Right renal cortex interstitium (tissue), 3 donors: ENCODE measurements around the gene THTPA. TPM values are rescaled to one million over a fixed set of nuclear protein-coding genes. Genes with fewer than 3 reads are reported as not detected.

Source experiments
- DNase-seq, 3 donors: peaks; one replicate each; pipeline ENCODE4 v3.0.0-alpha.2; 2013; ENCODE audit warnings: low read depth in 3 of 3, low spot score in 2 of 3
- polyA plus RNA-seq, 3 donors: library from polyadenylated mRNA; unstranded; fragments of 120-200 nt; gene quantifications; one replicate each; pipeline ENCODE4 v1.2.1, GENCODE V29; 2013; ENCODE audit not compliant: insufficient read length in 3 of 3

The THTPA gene, protein sequence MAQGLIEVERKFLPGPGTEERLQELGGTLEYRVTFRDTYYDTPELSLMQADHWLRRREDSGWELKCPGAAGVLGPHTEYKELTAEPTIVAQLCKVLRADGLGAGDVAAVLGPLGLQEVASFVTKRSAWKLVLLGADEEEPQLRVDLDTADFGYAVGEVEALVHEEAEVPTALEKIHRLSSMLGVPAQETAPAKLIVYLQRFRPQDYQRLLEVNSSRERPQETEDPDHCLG
- 10 to 100 TPM; 14.2 to 18.5 (median 17.4) TPM for polyA plus RNA-seq

DNA sequence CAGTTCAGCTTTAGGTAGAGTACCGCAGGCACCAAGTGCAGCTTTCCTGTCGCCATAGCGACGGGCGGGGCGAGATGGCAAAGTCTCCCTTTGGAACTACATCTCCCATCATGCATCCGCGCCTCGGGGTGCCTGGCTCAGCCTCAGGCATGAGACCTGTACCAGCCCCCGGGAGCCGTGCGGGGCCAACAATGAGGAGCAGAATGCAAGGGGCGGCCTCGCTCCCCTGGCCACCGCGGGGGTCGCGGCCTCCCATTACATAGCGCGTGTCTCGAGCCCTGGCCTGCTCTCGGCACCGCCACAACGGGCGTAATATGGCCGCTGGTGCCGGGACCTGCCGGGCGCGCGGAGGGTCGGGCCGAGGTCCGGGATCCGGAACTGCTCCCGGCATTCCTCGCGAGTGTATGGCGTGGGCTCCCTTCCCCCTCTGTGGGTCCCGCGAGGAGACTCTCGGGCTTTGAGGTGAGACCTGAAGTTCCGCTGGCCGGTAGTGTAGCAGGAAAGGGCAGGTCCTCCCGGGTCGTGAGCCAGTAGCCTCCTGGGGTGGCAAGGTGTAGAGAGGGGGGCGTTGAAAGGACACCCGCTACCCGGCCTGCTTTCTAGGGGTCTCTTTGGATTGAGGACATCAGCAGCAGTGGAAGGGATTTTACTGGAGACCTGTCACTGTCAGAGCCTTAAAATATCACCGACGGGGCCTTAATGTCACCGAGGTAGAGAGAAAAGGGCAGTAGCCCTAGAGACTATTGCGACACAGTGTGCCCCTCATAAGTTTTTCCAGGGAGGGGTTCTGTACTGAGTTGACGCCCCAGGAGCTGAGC lies at the start of gene THTPA:
Gene THTPA, plus strand, starts transcription at position 390 of the 818 bp plus-strand sequence. CDS start 487 bp downstream, outside the sequence.
- DNase-seq, result peak in 2 of 3 donors; percentile 80 to 85

DNA sequence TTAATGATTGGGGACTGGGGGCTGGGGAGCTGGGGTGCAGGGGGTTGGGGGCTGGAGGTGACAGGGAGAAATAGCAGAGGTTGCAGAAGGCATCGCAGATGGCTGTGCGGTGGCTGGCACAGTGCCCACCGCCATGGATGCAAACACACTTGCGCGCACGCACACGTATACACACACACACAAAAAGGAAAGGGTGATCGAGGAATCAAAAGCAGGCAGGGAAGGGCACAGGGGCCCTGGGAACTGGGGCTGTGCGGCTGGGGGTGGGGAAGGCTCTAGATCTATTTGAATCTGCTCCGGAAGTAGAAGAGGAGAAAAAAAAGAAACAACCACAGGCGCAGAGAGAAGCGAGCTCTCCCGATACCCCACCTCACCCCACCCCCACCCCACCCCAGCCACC lies 43.9 kb upstream of the THTPA start:
- DNase-seq, result no peak

DNA sequence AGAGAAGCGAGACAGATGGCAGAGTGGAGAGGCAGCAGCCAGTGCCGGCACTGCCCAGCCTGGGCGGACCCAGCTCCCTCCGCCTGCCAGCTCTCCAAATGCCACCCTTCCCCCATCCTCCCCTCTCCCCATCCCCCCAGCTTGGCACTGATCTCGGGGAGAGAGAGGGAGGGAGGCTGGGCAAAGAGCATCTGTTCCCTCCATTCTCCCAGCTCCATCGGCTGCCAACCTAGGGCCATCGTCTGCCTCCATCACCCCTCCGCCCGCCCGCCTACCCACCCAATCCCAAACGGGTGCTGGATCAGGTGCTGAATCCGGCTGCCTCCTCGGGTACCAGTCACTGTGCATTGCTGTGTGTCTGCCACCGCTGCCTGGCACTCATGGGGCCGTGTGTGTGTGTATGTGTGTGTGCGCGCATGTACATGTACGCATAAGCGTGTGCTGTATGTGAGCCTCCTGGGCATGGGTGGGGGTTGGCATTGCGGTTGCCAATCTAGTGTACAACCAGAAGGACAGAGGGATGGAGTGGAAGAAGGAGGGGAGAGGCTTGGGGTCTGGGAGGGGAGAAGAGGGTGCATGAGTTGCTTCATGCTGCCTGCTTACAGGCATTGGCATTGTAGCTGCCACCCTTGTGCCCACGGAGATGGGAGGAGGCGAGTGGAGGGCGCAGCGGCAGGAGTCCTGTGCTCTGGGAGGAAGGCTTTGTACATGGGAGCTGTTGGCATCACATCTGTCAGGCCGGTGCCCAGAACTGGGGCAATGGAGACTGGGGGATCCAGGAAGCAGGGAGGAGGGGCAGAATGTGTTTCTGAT lies 42.9 kb upstream of the THTPA start:
- DNase-seq, result no peak

DNA sequence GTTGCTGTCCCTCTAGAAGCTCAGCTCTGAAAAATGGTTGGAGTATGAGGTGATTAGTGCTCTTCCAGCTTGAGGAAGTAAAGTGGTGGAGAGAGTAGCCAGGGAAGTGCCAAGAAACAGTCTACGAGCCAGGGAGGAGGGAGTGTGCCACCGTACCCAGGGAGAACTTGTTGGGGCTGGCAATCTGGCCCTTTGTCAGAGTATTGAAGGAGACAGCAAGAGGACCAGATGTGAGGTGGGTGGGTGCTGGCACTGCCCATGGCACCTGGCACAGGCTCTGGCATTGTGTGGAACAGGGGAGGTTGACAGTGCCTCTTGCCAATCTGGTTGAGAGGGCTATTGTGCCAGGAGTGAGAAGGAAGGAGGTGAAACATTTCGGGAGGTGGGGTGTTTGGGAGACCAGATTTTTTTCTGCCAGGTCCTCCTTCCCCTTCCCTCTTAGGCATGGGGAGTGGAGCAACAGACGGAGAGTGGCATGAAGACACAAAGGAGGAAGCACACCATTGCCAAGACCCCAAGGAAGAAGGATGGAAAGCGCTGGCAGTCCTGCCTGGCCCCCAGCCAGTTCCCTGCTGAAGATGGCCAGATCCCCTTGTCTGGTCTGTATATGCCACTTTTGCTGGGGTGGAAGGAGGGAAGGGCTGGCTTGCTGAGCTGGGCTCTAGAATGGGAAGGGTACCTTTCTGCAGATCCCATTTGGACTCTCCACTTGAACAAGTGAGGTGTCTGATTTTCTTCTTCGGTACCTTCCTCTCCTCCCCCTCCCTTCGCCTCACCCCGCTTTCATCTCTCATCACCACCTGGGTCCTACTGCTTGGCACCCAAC lies 42.0 kb upstream of the THTPA start:
- no peak for DNase-seq

DNA sequence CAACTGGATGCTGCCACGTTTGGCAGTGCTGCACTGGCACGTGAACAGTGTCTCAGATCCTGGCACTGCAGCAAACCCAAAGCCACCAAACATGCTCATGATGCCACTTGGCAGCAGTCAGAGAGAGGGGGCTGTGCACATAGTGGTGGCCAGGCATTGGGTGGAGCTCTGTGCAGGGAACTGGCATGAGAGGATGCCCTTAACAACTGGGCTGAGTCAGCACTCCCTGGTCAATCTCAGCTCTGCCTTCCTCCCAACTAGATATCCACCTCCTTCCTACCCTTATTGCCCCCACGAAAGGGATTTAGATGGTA lies 41.5 kb upstream of the THTPA start:
- DNase-seq, result no peak

DNA sequence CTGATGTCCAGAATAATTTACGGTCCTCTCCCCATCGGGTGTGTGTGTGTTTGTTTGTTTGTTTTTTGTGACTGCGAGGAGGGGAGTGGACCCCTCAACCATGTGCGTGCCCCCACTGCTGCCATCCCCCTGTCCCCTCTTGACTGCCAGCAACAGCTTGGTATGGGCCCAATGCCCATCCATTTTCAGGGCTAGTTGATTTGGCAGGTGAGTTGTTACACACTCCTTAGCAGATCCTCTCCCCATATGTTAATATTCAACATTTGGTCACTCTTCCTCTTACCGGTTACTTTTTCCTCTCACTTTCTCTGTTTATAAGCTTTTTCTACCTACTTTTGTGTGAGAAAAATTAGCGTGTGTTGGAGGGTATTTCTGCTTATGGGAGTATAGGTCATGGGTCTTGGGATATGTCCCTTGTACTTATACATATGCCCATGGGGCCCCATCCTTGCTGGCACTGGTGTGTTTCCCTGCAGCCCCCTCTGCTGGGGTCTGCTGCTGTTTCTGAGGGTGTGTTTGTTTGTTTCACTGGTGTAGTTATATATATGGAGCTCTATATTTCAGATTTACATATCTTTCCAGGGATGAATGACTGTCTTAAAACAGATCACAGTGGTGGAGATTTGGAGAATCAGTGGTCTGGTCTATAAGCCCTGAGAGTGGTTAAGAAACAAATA lies 38.3 kb upstream of the THTPA start:
- DNase-seq, result no peak

DNA sequence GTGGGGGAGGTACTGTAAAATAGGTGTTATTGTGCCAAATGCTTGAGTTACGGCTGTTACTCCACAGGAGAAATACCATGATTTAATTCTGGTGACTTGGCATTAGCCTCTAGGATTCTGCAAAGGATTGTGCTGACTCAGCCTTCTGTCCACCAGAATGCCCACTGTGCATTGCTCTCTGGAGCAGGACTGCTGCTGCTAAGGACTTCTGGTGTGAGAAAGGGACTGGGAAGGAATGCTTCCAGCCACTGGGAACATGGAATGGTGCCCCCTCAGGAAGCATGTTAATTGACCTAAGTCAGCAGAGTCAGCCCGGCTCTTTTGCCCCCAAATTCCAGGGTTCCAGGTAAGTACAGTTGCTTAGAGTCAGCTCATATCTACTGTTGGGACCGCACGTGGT lies 37.4 kb upstream of the THTPA start:
- DNase-seq, result no peak

DNA sequence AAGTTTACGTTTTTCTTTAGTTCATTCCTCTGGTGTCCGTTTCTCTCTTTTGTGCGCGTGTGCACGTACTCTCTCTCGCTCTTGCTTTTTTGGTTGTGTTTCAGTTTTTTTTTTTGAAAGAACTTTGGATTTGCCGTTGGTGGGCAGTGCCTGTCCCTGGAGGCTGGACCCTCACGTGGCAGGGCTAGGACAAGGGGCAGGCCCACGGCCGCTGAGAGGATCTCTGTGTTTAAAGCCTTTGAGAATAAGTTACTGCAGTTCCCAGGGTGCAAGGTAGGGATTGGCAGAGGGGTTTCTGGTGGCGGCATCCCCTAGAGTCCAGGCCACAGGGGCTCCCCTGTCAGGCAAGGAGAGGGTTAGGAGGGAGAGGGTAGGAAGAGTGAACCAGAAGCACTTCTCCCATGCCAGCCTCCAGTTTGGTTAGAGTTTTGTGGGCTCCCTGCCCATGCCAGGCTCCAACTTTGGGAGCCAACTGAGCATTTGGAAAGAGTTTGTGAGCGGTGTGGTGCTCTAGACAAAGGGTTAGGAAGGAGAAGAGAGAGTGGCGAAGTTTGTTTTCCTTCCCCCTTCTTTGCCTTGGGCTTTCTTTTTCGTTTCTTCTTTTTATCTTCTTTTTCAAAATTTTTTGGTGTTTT lies 35.1 kb upstream of the THTPA start:
- DNase-seq, result no peak

DNA sequence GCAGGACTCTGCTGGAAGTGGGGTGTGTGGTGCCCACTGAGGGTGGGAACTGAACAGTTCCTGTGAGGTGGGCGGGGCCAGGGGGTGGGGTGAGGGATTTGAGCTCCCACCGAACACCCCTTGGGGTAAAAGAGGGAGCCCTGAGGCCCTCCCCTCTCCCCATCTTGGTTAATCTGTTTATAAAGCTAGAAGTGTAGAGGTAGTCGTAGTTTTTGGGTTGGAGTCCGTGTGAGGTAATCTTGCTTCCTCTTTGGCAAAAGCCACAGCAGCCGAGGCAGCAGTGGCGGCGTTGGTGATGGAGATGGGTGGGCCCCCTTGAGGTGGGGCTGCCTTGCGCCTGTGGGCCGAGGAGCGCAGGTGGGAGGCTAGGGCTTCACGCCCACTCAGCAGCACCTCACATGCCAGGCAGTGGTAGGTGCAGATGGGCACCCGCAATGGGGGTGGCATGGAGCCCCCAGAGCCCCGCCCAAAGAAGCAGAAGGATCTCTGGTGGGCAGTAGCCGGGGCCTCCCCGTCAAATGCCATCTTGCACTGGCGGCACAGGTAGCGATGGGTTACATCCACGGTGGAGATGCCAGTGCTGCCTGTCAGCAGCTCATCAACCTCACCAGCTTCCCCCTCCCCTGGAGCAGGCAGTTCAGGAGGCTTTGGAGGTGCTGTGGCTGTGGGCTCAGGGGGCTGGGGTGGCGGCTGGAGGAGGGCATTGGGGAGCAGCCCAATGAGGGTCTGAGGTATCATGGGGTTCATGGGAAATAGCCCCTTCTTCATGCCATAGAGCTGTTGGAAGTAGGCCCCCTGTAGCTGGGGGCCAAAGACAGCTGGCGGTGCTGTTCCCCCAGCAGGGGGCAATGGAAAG lies 34.1 kb upstream of the THTPA start:
- DNase-seq, result no peak

DNA sequence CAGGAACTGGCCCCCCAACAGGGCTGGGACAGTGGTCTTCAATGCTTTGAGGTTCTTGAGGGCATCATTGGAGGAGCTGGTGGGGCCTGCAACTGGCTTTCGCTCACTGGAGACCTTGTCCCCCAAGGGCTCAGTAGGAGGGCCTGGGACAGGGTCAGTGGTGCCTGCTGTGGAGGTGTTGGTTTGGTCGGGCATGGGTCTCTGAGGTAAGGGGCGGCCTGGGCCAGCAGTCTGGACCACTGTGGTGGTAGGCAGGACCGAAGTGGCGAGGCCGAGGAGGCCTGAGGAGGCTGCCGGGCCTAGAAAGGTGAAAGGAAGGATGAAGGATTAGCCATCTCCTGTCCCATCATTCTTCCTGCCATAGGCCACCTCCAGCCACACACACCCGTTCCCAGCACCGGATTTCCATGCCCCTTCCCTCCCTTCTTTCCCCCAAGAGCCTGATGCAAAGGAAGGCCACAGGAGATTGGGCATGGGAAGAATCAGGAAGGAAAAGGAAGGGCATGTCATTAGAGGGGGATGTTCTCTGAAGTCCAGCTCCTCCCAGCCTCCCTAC lies 33.4 kb upstream of the THTPA start:
- no peak for DNase-seq

DNA sequence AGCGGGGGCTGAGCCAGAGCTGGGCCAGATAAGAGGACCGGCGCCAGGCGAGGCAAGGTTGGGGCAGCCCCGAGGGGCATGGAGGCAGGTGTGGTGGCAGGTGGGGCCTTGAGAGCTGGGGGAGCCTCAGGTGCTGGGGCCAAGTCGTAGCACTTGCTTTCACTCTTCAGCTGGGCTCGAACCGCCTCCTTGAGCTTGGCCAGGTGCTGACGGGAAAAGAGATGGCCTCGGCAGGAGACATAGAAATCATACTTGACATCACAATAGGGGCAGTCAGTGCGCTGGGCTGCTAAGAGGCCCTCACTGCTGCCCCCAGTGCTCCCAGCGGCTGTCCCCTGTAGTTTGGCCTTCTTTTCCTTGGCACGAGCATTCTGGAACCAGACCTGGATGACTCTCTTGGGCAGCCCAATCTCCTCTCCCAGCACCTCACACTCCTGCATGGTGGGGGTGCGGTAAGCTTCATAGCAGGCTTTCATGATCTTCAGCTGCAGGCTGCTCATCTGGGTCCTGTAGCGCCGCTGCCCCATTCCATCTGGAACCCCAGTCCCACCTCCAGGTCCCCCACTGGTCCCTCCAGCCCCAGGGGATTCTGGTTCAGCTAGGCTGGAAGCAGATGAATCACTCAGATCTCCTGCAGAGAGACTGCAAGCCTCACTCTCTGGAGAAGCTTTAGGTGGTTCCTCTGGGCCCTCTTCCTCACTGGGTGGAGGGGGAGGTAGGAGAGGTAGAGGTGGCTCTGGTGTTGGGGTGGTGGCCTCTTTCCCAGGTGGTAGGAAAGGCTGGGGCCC lies 32.6 kb upstream of the THTPA start:
- DNase-seq, result no peak

DNA sequence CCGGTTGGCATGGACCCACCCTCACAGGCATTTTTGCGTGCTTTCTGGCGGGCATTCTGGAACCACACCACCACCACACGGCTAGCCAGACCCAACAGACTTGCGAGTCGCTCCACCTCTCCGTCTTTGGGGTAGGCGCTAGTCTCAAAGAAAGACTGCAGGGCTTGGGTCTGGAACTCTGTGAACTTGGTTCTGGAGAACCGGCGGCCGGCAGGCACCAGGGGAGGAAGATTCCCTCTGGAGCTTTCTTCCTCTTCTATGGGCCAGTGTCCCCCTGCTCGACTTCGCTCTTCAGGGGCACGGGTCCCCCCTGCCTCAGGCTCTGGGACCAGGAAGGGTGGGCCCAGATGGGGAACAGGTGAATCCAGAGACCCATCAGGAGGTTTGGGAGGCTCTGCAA lies 31.1 kb upstream of the THTPA start:
- no peak for DNase-seq

DNA sequence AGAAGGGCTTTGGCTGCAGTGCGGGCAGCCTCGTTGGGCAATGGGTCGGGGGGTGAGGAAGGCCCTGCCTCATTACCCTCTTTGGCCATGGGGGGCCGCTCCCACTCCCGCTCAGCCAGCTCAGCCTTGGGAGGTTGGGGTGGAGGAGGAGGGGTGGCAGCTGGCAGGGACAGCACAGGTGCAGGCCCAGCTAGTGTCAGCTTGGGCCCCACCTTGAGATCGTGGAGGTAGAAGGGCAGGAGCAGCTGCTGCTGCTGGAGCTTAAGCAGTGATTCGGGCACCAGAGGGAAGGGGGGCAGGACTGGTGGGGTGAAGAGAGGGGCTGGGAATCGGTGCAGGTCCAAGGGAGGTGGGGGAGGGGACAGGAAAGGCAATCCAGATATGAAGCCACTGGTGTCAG lies 30.5 kb upstream of the THTPA start:
- DNase-seq, result no peak

DNA sequence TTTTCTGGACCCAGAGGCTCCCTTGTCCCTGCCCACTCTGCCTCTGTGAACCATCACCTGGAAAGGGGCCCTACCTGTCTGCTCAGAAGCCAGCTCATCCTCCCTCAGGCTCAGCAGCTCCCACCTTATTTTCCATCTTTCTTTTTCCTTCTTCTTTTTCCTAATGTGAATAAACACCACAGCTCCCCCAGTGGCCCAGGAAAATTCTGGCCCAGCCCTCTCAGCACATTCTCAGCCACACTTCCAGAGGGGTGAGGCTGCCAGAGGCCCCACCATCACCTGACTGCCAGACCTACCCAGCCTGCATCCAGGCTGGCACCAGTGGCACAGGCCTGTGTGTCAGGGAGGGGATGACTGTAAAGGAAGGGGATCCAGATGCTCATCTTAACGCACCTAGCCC lies 27.5 kb upstream of the THTPA start:
- DNase-seq, result no peak

DNA sequence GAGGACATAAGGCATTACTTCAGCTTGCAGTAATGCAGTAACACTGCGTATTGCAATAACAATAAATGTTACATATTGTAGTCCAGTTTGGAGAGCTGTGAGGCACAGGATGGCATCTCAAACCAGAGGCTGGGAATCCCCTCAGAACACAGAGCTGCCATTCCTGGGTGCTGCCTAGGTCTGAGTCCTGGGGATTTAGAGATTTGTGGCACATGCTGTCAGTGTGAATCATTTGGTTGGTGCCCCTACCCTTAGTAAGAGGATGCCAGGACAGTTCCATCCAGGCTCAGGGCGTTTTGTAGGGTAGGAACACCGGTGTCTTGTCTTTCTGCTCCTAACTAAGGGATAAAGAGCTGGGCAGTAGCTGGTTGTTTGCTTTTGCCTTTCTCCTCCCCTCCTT lies 27.1 kb upstream of the THTPA start:
- DNase-seq, result no peak

DNA sequence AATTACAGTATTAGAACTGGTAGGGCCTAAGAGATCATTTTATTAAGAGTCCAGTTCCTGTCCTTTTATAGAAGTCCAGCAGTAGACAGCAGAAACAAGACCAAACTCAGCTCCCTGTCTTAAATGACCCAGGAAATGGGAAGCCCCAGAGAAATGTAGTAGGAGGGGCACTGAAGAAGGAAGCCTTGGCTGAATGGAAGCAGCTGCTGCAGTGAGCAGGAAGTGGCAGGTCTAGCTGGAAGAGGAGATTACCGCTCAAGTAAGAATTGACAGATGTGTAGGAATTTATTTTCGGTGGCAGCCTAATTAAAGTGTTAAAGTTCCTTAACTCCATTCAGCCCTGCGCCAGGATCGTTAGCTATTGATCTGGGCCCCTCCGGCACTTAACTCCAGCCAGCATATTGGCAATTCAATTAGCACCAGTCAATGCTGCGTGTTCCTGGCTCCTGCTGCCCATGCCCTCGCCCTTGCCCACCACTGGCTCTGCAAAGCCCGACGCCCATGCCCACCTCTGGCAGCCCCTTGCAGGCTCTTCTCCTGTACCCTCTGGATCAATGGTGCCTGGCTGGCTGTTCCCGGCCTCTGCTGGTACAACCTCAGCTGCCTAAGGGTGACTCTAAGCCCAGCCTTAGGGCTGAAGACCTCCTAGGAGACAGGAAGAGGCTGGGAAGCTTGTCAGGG lies 25.6 kb upstream of the THTPA start:
- no peak for DNase-seq

DNA sequence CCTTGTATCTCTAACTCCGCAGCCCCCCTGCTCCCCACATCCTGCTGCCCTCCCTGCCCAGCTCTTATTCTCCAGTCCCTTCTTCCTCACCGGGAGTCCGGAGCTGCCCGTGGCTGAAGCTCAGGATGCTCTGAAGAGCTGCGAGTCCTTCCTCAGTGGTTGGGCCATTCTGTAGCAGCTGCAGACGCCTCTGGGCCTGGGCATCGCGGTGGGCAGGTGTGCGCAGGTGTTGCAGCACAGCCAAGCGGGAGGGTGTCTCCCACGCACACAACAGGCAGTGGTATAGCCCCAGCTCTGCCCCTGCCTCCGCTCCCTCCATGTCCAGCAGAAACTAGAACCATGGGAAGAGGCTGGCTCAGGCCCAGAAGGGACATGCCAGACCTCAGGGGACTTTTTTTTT lies 24.7 kb upstream of the THTPA start:
- no peak for DNase-seq
